GM12801 (cell line): ENCODE data around the gene GJC1.

Experiments
- TF ChIP-seq, protein P1 (sequence below): IDR thresholded peaks from one replicate; pipeline ENCODE4 v1.5.1; 2011; ENCODE audit warnings: control low read depth; ENCODE audit not compliant: insufficient read length; ENCODE audit errors: extremely low read depth

The GJC1 gene

GRCh38 chr17:44830359-44831288, 537 bp upstream of the GJC1 start:
- TF ChIP-seq, protein P1, sequence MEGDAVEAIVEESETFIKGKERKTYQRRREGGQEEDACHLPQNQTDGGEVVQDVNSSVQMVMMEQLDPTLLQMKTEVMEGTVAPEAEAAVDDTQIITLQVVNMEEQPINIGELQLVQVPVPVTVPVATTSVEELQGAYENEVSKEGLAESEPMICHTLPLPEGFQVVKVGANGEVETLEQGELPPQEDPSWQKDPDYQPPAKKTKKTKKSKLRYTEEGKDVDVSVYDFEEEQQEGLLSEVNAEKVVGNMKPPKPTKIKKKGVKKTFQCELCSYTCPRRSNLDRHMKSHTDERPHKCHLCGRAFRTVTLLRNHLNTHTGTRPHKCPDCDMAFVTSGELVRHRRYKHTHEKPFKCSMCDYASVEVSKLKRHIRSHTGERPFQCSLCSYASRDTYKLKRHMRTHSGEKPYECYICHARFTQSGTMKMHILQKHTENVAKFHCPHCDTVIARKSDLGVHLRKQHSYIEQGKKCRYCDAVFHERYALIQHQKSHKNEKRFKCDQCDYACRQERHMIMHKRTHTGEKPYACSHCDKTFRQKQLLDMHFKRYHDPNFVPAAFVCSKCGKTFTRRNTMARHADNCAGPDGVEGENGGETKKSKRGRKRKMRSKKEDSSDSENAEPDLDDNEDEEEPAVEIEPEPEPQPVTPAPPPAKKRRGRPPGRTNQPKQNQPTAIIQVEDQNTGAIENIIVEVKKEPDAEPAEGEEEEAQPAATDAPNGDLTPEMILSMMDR = no peak

DNA sequence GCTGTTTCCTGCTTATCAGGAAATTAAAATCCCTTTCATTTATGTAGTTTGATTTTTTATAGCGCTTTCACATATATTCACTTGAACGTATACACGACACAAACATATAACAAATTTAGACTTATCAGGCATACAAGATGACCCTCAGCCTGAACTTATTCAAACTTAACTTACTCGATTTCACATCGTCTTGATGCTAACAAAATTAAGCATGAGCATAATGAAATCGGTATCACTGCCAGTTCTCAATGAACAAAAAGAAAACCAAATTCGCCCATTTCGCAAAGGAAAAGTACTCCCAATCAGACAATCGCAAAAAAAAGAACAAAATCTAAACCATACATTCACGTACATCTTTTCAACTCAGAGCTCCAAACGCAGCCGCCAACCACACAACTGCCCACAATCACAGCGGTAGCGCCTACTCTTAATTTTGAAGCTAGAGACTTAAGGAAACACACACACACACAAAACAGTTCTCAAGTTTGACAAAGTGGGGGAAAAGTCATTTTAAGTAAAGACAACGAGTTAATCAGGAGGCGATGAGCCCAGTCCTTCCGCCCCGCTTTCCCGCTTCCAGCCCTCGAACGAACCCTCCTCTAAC, 1.1 kb downstream of the GJC1 start:
- TF ChIP-seq, protein P1 = no peak

DNA sequence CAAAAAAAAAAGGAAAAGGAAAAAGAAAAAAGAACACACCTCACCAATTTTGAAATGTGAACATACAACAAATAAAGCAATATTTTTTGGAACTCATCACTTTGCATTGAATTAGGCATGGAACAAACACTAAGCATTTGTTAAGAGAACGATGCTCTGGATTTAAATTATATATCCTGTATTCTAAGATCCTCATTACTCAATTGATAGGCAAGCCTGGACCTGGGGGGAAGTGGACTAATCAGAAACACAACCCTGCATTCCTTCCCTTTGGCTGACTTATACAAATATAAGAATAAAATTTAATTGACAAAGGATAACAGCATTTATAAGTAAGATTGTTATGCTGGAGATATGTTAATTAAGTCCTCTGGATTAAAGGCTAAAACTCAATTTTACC, 2.2 kb downstream of the GJC1 start:
- TF ChIP-seq, protein P1 = no peak

DNA sequence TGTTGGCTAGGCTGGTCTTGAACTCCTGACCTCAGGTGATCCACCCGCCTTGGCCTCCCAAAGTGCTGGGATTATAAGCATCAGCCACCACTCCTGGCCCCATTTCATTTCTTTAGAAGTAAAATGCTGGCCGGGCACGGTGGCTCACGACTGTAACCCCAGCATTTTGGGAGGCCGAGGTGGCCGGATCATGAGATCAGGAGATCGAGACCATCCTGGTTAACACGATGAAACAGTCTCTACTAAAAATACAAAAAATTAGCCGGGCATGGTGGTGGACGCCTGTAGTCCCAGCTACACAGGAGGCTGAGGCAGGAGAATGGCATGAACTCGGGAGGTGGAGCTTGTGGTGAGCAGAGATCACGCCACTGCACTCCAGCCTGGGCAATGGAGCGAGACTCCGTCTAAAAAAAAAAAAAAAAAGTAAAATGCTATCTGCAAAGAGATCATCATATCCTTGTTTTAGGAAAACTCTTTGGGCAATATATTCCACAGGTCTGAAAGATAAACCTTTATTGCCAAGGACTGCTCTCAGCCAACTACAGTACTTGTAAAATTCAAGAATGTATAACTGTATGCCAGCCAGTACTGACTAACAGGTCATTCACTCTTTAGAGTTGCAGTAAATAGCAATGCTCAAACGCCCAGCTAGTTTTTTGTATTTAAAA, 3.8 kb downstream of the GJC1 start:
- TF ChIP-seq, protein P1 = no peak

- TF ChIP-seq, protein P1 = no peak
Measured at GRCh38 chr17:44820631-44821212, 9.4 kb downstream of the GJC1 start.

- TF ChIP-seq, protein P1 = no peak
Measured at GRCh38 chr17:44812263-44812662, 17.8 kb downstream of the GJC1 start.

DNA sequence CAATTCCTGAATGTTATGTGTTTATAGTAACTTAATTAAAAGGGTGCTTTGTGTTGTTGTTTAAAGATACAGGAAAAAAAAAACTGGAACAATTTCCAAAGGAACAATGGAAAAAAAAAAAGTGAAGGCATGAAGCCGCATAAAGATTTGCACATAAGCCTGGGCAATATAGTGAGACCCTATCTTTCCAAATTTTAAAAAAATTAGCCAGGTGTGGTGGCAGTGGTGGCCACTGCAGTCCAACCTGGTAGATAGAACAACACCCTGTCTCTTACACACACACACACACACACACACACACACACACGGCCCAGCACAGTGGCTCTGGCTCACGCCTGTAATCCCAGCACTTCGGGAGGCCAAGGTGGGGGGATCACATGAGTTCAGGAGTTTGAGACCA, 21.9 kb downstream of the GJC1 start:
- TF ChIP-seq, protein P1 = no peak
